Endothelial cell of umbilical vein (primary cell): ENCODE data around the gene WDR90.

ENCODE experiments used
- CTCF ChIP-seq, 2 donors: IDR thresholded peaks; 1 replicate in 1 of 2; 2 replicates in 1 of 2; pipeline ENCODE4 v1.5.1; 2011; ENCODE audit warnings: low read length in 2 of 2, mild to moderate bottlenecking in 2 of 2, moderate library complexity in 2 of 2, control low read depth in 1 of 2, inconsistent platforms in 1 of 2, low read depth in 1 of 2; ENCODE audit not compliant: insufficient read depth in 1 of 2; ENCODE audit errors: extremely low read depth in 1 of 2
- POLR2A ChIP-seq: IDR thresholded peaks from 2 replicates; pipeline ENCODE4 v1.6.1; 2012; ENCODE audit warnings: low read depth, mild to moderate bottlenecking, control low read depth, low read length
- POLR2AphosphoS5 ChIP-seq: IDR thresholded peaks from 2 replicates; pipeline ENCODE4 v1.6.1; 2012; ENCODE audit warnings: low read depth, mild to moderate bottlenecking, control low read depth, low read length, moderate library complexity; ENCODE audit not compliant: insufficient read depth

DNA sequence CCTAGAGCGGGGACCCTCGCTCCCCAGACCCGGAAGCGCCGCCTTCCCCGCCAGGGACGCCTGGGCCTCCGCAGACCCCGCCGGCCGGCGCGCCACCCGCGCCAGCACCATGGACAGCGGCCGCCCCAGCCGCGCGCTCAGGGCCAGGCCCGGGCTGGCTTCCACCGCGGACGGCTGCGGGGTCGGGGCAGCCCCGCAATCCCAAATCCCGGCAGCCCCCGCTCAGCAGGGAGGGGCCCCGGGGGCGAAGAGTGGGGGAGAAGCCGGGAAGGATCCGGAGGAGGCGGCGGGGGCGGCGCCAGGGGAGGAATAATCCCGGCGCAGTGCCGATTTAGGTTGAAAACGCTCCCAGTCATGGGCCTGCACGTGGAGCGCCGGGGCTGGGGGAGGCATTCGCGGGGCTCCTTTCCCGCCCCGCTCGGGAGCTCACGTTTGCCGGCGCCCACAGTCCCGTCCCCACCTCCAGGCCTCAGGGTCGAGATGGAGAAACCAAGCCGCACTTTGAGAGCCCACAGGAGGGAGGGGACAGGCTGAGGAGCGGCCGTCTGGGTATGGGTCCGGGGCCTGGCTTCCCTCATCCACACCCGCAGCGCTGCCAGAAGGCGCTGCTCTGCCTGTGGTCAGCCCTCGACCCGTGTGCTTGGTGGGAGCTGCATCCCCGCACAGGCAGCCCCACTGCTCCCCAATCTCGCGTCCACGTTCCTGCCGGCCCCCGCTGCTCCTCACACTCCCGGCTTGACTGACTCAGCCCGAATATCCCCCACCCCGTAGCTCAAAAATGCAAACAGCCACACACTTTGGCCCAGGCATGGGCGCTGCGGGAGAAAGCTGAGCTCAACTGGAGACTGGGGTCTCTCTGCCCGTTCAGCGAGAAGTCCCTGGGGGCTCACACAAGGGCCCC is 51.8 kb downstream of the WDR90 start:
- TF ChIP-seq CTCF (IDR thresholded peaks at IDR 0.05; ENCODE audit: extremely low read depth in 1 of 2, insufficient read depth in 1 of 2, low read depth in 1 of 2, low read length in 2 of 2) (no peak), POLR2A (no peak), POLR2AphosphoS5 (no peak)
